ENCODE data around the gene SPTLC3.
"Not testable (repeated sequence)": the region's sequence is repeated elsewhere in the genome, so short reads cannot be mapped to it uniquely, and the experiment has no call there.

The SPTLC3 gene

GRCh38 chr20:12969071-12969669, 39.6 kb upstream of the SPTLC3 start:
- Histone ChIP-seq H3K9me3 (ENCODE audit: control insufficient read depth in 5 of 5, low read length in 5 of 5) (no peaks in the 10 kb centered on the region), H3K36me3 (ENCODE audit: control insufficient read depth in 5 of 5, insufficient read depth in 5 of 5, low read length in 5 of 5) (no peaks in the 10 kb centered on the region), H3K4me3 (ENCODE audit: low read depth in 1 of 5, low read length in 5 of 5) (no peak overlapping the region), H3K27ac (ENCODE audit: low read depth, low read length) (no peak overlapping the region), H3K4me1 (ENCODE audit: control insufficient read depth in 5 of 5, insufficient read depth in 5 of 5, low read length in 5 of 5) (peaks cover 0 to 4% (median 3%) of the 10 kb centered on the region in 5 donors), H3K9ac (ENCODE audit: low read length in 5 of 5) (no peak overlapping the region), H3K27me3 (ENCODE audit: control insufficient read depth in 5 of 5, insufficient read depth in 4 of 5, low read length in 5 of 5) (no peaks in the 10 kb centered on the region)

GRCh38 chr20:12970372-12970821, 38.4 kb upstream of the SPTLC3 start:
- peak overlapping the region in 1 of 5 donors; percentile 9 for H3K4me3 ChIP-seq (ENCODE audit: low read depth in 1 of 5, low read length in 5 of 5)
- no peaks in the 10 kb centered on the region for H3K9me3 ChIP-seq (ENCODE audit: control insufficient read depth in 5 of 5, low read length in 5 of 5)
- H3K27me3 ChIP-seq (ENCODE audit: control insufficient read depth in 5 of 5, insufficient read depth in 4 of 5, low read length in 5 of 5) = no peaks in the 10 kb centered on the region
- peaks cover 0 to 4% (median 3%) of the 10 kb centered on the region in 5 donors for H3K4me1 ChIP-seq (ENCODE audit: control insufficient read depth in 5 of 5, insufficient read depth in 5 of 5, low read length in 5 of 5)
- H3K9ac ChIP-seq (ENCODE audit: low read length in 5 of 5) = no peak overlapping the region
- no peaks in the 10 kb centered on the region for H3K36me3 ChIP-seq (ENCODE audit: control insufficient read depth in 5 of 5, insufficient read depth in 5 of 5, low read length in 5 of 5)
- no peak overlapping the region for H3K27ac ChIP-seq (ENCODE audit: low read depth, low read length)

DNA sequence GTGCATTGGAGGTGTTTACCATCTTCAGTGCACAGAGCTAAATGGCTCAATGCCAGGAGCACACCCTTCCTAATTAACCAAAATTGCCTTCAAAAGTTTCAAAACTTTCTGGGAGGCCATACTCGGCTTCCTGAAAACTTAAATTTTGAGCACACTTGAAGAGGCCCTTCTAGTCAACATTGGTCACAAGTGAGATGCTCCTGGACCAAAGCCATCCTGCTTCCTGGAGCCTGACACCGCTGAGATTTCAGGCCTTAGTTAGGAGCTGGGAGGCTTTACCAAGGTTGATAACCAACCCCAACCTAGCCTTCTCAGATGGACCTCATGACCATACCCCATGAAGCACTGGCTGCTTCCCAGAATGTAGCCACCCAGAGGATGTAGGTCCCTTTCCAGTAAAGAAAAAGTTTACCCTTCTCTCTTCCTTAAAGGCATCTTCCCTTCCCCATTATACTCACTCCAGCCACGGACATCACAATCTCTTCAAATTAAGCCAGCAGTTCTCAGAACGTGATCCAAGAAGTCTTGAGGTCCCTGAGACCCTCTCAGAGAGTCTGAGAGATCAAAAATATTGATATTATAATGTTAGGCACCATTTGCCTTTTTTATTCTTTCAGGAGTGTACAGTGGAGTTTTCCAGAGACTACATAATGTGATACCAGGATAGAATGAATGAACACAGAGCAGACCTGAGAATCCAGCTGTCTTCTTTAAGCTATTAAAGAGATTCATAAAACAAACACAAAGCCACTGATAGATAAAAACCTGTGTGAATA, 32.8 kb upstream of the SPTLC3 start:
- no peaks in the 10 kb centered on the region for H3K27me3 ChIP-seq (ENCODE audit: control insufficient read depth in 5 of 5, insufficient read depth in 4 of 5, low read length in 5 of 5)
- no peaks in the 10 kb centered on the region for H3K4me1 ChIP-seq (ENCODE audit: control insufficient read depth in 5 of 5, insufficient read depth in 5 of 5, low read length in 5 of 5)
- no peak overlapping the region for H3K4me3 ChIP-seq (ENCODE audit: low read depth in 1 of 5, low read length in 5 of 5)
- H3K9me3 ChIP-seq (ENCODE audit: control insufficient read depth in 5 of 5, low read length in 5 of 5) = no peaks in the 10 kb centered on the region
- H3K27ac ChIP-seq (ENCODE audit: low read depth, low read length) = no peak overlapping the region
- H3K9ac ChIP-seq (ENCODE audit: low read length in 5 of 5) = no peak overlapping the region
- no peaks in the 10 kb centered on the region for H3K36me3 ChIP-seq (ENCODE audit: control insufficient read depth in 5 of 5, insufficient read depth in 5 of 5, low read length in 5 of 5)

DNA sequence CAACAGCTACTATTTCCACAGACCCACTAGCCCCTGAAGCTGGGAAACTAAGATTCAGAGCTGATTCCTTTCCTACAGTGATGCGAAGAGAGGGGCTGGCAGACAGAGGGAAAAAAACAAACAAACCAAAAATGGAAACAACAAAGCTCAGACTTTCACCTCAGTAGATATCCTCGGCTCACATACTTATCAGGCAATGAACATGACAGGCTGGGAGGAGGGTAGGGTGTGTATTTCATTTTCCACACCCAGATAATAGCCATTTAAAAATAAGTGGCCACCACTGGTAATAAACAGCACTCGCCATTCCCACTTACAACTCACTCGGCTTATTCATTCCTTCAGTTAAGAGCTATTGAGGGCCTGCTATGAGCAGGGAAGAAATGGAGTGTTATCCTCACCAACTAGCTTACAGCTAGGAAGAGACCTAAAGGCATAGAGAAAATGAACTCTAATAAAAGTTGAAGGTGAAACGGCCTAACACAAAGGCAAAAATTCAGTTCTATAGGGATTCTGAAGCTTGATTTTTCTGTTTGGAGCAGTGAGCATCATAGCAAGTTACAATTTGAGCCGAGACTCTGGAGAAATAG, 32.0 kb upstream of the SPTLC3 start:
- no peaks in the 10 kb centered on the region for H3K9me3 ChIP-seq (ENCODE audit: control insufficient read depth in 5 of 5, low read length in 5 of 5)
- H3K27me3 ChIP-seq (ENCODE audit: control insufficient read depth in 5 of 5, insufficient read depth in 4 of 5, low read length in 5 of 5) = no peaks in the 10 kb centered on the region
- H3K27ac ChIP-seq (ENCODE audit: low read depth, low read length) = no peak overlapping the region
- H3K4me1 ChIP-seq (ENCODE audit: control insufficient read depth in 5 of 5, insufficient read depth in 5 of 5, low read length in 5 of 5) = no peaks in the 10 kb centered on the region
- no peak overlapping the region for H3K9ac ChIP-seq (ENCODE audit: low read length in 5 of 5)
- H3K36me3 ChIP-seq (ENCODE audit: control insufficient read depth in 5 of 5, insufficient read depth in 5 of 5, low read length in 5 of 5) = no peaks in the 10 kb centered on the region
- H3K4me3 ChIP-seq (ENCODE audit: low read depth in 1 of 5, low read length in 5 of 5) = no peak overlapping the region

GRCh38 chr20:12977328-12978125, 31.2 kb upstream of the SPTLC3 start:
- no peaks in the 10 kb centered on the region for H3K9me3 ChIP-seq (ENCODE audit: control insufficient read depth in 5 of 5, low read length in 5 of 5)
- H3K36me3 ChIP-seq (ENCODE audit: control insufficient read depth in 5 of 5, insufficient read depth in 5 of 5, low read length in 5 of 5) = no peaks in the 10 kb centered on the region
- no peak overlapping the region for H3K4me3 ChIP-seq (ENCODE audit: low read depth in 1 of 5, low read length in 5 of 5)
- H3K9ac ChIP-seq (ENCODE audit: low read length in 5 of 5) = no peak overlapping the region
- H3K27me3 ChIP-seq (ENCODE audit: control insufficient read depth in 5 of 5, insufficient read depth in 4 of 5, low read length in 5 of 5) = no peaks in the 10 kb centered on the region
- H3K4me1 ChIP-seq (ENCODE audit: control insufficient read depth in 5 of 5, insufficient read depth in 5 of 5, low read length in 5 of 5) = no peaks in the 10 kb centered on the region
- H3K27ac ChIP-seq (ENCODE audit: low read depth, low read length) = no peak overlapping the region

- Histone ChIP-seq H3K27me3 (ENCODE audit: control insufficient read depth in 5 of 5, insufficient read depth in 4 of 5, low read length in 5 of 5) (no peaks in the 10 kb centered on the region), H3K4me3 (ENCODE audit: low read depth in 1 of 5, low read length in 5 of 5) (no peak overlapping the region), H3K4me1 (ENCODE audit: control insufficient read depth in 5 of 5, insufficient read depth in 5 of 5, low read length in 5 of 5) (no peaks in the 10 kb centered on the region), H3K9me3 (ENCODE audit: control insufficient read depth in 5 of 5, low read length in 5 of 5) (no peaks in the 10 kb centered on the region), H3K27ac (ENCODE audit: low read depth, low read length) (no peak overlapping the region), H3K36me3 (ENCODE audit: control insufficient read depth in 5 of 5, insufficient read depth in 5 of 5, low read length in 5 of 5) (no peaks in the 10 kb centered on the region), H3K9ac (ENCODE audit: low read length in 5 of 5) (no peak overlapping the region)
These were observed 30.7 kb upstream of the SPTLC3 start for GRCh38 chr20:12978126-12978394.

- Histone ChIP-seq H3K27me3 (ENCODE audit: control insufficient read depth in 5 of 5, insufficient read depth in 4 of 5, low read length in 5 of 5) (no peaks in the 10 kb centered on the region), H3K36me3 (ENCODE audit: control insufficient read depth in 5 of 5, insufficient read depth in 5 of 5, low read length in 5 of 5) (no peaks in the 10 kb centered on the region), H3K9ac (ENCODE audit: low read length in 5 of 5) (no peak overlapping the region), H3K9me3 (ENCODE audit: control insufficient read depth in 5 of 5, low read length in 5 of 5) (no peaks in the 10 kb centered on the region), H3K27ac (ENCODE audit: low read depth, low read length) (no peak overlapping the region), H3K4me1 (ENCODE audit: control insufficient read depth in 5 of 5, insufficient read depth in 5 of 5, low read length in 5 of 5) (no peaks in the 10 kb centered on the region), H3K4me3 (ENCODE audit: low read depth in 1 of 5, low read length in 5 of 5) (no peak overlapping the region)
These were observed 29.9 kb upstream of the SPTLC3 start for GRCh38 chr20:12978613-12979495.

DNA sequence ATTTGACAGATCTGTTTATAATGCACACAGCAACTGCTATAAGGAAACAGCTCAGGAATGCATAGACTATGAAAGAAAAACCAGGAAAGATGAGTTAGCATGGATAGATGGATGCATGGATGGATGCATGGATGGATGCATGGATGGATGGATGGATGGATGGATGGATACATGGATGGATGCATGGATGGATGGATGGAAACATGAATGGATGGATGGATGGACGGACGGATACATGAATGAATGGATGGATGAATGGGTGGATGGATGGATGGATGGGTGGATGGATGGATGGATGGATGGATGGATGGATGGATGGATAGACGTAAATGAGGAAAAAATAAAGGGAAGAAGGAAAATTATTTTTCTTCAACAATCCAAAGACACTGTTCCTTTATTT, 29.1 kb upstream of the SPTLC3 start:
- H3K4me1 ChIP-seq (ENCODE audit: control insufficient read depth in 5 of 5, insufficient read depth in 5 of 5, low read length in 5 of 5); H3K9ac ChIP-seq (ENCODE audit: low read length in 5 of 5); H3K27me3 ChIP-seq (ENCODE audit: control insufficient read depth in 5 of 5, insufficient read depth in 4 of 5, low read length in 5 of 5); H3K9me3 ChIP-seq (ENCODE audit: control insufficient read depth in 5 of 5, low read length in 5 of 5); H3K4me3 ChIP-seq (ENCODE audit: low read depth in 1 of 5, low read length in 5 of 5); H3K27ac ChIP-seq (ENCODE audit: low read depth, low read length); H3K36me3 ChIP-seq (ENCODE audit: control insufficient read depth in 5 of 5, insufficient read depth in 5 of 5, low read length in 5 of 5): not testable (repeated sequence)

DNA sequence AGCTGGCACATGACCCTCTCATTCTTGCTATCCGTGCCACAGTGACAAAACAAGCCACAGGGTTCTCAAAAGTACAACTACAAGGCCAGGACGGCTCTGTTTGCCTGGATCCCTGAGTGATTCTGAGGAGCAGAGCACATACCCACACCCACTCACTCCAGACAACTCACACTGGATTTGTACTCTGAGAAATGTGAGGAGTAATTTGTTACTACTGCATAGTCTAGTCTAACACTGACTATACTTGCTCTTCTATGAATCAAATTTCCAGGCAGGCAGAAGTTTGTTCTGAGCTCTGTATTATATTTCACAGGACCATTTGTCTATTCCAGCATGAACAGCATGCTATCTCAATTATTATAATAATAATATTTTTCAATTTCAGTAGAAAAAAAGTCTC, 26.7 kb upstream of the SPTLC3 start:
- H3K4me3 ChIP-seq (ENCODE audit: low read depth in 1 of 5, low read length in 5 of 5) = no peak overlapping the region
- no peaks in the 10 kb centered on the region for H3K36me3 ChIP-seq (ENCODE audit: control insufficient read depth in 5 of 5, insufficient read depth in 5 of 5, low read length in 5 of 5)

More for the DNA sequence above, 26.7 kb upstream of the SPTLC3 start:
- no peak overlapping the region for H3K27ac ChIP-seq (ENCODE audit: low read depth, low read length)
- H3K9ac ChIP-seq (ENCODE audit: low read length in 5 of 5) = no peak overlapping the region
- no peaks in the 10 kb centered on the region for H3K27me3 ChIP-seq (ENCODE audit: control insufficient read depth in 5 of 5, insufficient read depth in 4 of 5, low read length in 5 of 5)
- H3K9me3 ChIP-seq (ENCODE audit: control insufficient read depth in 5 of 5, low read length in 5 of 5) = no peaks in the 10 kb centered on the region
- H3K4me1 ChIP-seq (ENCODE audit: control insufficient read depth in 5 of 5, insufficient read depth in 5 of 5, low read length in 5 of 5) = no peaks in the 10 kb centered on the region

Data from subcutaneous abdominal adipose tissue (tissue), 5 donors.